ENCODE measurements around the gene ACOXL.

Gene ACOXL

GRCh38 chr2:111032721-111033429 lies 300.5 kb downstream of the ACOXL start:
- DNase-seq (ENCODE audit: low read depth): no peak
- no peak overlapping the region for H3K4me3 ChIP-seq (ENCODE audit: low read depth, low read length)
- TF ChIP-seq, protein P1, sequence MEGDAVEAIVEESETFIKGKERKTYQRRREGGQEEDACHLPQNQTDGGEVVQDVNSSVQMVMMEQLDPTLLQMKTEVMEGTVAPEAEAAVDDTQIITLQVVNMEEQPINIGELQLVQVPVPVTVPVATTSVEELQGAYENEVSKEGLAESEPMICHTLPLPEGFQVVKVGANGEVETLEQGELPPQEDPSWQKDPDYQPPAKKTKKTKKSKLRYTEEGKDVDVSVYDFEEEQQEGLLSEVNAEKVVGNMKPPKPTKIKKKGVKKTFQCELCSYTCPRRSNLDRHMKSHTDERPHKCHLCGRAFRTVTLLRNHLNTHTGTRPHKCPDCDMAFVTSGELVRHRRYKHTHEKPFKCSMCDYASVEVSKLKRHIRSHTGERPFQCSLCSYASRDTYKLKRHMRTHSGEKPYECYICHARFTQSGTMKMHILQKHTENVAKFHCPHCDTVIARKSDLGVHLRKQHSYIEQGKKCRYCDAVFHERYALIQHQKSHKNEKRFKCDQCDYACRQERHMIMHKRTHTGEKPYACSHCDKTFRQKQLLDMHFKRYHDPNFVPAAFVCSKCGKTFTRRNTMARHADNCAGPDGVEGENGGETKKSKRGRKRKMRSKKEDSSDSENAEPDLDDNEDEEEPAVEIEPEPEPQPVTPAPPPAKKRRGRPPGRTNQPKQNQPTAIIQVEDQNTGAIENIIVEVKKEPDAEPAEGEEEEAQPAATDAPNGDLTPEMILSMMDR (conservative IDR thresholded peaks at IDR 0.05; ENCODE audit: low read depth, low read length): no peak

GRCh38 chr2:111034146-111034545 lies 301.8 kb downstream of the ACOXL start:
- no peak for DNase-seq (ENCODE audit: low read depth)
- TF ChIP-seq, protein P1 (conservative IDR thresholded peaks at IDR 0.05; ENCODE audit: low read depth, low read length): no peak
- H3K4me3 ChIP-seq (ENCODE audit: low read depth, low read length): no peak overlapping the region

- H3K4me3 ChIP-seq (ENCODE audit: low read depth, low read length): no peak overlapping the region
- DNase-seq (ENCODE audit: low read depth): no peak
- TF ChIP-seq, protein P1 (conservative IDR thresholded peaks at IDR 0.05; ENCODE audit: low read depth, low read length): no peak
Measured at GRCh38 chr2:111034606-111035005, 302.2 kb downstream of the ACOXL start.

DNA sequence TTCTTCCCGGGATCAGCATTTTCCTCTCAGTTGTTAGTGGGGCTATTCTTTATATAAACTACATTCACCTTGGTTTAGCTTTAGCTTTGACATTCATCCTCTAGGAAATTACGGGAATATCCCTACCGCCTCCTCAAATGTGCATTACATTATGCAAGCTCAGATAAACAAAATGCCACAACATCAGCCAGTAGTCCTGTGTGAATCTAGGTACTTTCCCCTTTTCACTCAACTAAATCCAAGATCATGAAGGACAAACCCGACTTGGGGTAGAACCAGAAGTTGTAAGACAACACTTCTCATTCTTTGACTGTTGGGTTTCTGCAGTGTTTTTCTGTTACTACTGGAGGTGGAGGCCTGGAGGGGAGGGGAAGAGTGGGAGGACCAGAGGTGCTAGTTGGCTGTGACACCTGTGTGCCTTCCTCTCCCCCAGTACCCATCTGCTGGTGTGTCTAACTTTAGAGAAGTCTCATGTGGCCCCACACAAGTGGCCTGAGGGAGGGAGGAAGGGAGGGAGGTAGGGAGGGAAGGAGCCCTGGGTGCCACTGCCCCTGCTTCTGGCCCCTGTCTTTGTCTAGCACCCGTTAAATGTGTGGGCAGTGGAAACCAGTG lies 303.6 kb downstream of the ACOXL start:
- H3K4me3 ChIP-seq (ENCODE audit: low read depth, low read length): no peak overlapping the region
- DNase-seq (ENCODE audit: low read depth): no peak

GRCh38 chr2:111037128-111037527 lies 304.8 kb downstream of the ACOXL start:
- DNase-seq (ENCODE audit: low read depth): no peak
- TF ChIP-seq, protein P1 (conservative IDR thresholded peaks at IDR 0.05; ENCODE audit: low read depth, low read length): no peak
- no peak overlapping the region for H3K4me3 ChIP-seq (ENCODE audit: low read depth, low read length)

More for the DNA sequence above, 303.6 kb downstream of the ACOXL start:
- TF ChIP-seq, protein P1 (conservative IDR thresholded peaks at IDR 0.05; ENCODE audit: low read depth, low read length): no peak

GRCh38 chr2:111039628-111040383 lies 307.4 kb downstream of the ACOXL start:
- TF ChIP-seq, protein P1 (conservative IDR thresholded peaks at IDR 0.05; ENCODE audit: low read depth, low read length): no peak
- H3K4me3 ChIP-seq (ENCODE audit: low read depth, low read length): no peak overlapping the region
- no peak for DNase-seq (ENCODE audit: low read depth)
